ENCODE measurements around the gene PRCC.
A peak's percentile ranks its signal among the peaks of the same experiment; 100 is the strongest.

Gene PRCC, protein sequence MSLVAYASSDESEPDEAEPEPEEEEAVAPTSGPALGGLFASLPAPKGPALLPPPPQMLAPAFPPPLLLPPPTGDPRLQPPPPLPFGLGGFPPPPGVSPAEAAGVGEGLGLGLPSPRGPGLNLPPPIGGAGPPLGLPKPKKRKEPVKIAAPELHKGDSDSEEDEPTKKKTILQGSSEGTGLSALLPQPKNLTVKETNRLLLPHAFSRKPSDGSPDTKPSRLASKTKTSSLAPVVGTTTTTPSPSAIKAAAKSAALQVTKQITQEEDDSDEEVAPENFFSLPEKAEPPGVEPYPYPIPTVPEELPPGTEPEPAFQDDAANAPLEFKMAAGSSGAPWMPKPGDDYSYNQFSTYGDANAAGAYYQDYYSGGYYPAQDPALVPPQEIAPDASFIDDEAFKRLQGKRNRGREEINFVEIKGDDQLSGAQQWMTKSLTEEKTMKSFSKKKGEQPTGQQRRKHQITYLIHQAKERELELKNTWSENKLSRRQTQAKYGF

GRCh38 chr1:156767101-156767878 lies at the start of gene PRCC:
Gene PRCC (plus strand): TSS chr1:156767535. CDS start chr1:156767772, 237 bp downstream.
- peak within 1 kb of the TSS; percentile 96 for H3K4me3 ChIP-seq (ENCODE audit: low read depth, low read length)

DNA sequence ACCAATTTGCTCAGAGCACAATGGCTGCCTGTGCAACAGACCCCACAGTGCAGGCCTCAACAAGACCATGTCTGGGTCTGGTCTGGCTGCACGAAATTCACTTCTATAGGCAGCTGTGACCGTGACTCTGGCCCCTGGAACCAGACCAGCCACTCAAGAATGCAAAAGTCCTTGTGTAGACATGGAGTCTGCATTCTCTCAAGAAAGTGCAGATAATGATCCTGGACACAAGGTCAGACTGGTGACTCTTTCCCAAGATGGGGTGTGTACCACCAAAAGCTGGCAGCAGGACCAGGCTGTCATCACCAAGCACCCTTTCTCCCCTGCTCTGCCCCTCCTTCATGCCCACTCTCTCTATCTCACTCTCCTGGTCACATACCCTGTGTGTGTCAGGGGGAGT lies 46.2 kb upstream of the PRCC start:
- TF ChIP-seq, protein P1, sequence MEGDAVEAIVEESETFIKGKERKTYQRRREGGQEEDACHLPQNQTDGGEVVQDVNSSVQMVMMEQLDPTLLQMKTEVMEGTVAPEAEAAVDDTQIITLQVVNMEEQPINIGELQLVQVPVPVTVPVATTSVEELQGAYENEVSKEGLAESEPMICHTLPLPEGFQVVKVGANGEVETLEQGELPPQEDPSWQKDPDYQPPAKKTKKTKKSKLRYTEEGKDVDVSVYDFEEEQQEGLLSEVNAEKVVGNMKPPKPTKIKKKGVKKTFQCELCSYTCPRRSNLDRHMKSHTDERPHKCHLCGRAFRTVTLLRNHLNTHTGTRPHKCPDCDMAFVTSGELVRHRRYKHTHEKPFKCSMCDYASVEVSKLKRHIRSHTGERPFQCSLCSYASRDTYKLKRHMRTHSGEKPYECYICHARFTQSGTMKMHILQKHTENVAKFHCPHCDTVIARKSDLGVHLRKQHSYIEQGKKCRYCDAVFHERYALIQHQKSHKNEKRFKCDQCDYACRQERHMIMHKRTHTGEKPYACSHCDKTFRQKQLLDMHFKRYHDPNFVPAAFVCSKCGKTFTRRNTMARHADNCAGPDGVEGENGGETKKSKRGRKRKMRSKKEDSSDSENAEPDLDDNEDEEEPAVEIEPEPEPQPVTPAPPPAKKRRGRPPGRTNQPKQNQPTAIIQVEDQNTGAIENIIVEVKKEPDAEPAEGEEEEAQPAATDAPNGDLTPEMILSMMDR (conservative IDR thresholded peaks at IDR 0.05; ENCODE audit: low read depth, low read length) = no peak
- DNase-seq (ENCODE audit: low read depth) = no peak
- H3K4me3 ChIP-seq (ENCODE audit: low read depth, low read length) = no peak overlapping the region

More at GRCh38 chr1:156767101-156767878, at the start of gene PRCC:
- peak; percentile 100 for DNase-seq (ENCODE audit: low read depth)
- TF ChIP-seq, protein P1 (conservative IDR thresholded peaks at IDR 0.05; ENCODE audit: low read depth, low read length) = no peak

DNA sequence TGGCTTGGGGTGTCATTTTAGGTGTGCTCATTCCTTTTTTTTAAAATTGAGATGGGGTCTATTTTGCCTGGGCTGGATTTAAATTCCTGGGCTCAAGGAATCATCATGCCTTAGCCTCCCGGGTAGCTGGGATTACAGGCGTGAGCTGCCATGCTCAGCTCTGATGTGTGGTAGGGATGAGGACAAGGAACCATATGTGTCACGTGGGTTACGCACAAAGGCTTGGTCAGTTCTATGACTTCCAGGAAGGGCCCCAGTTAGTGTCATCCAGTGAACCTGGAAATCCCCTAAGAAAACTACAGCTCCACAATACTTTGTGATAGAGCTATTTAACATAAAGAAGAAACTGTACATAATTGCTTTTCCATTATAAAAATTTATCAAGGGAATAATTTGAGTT lies 45.8 kb upstream of the PRCC start:
- no peak overlapping the region for H3K4me3 ChIP-seq (ENCODE audit: low read depth, low read length)
- no peak for DNase-seq (ENCODE audit: low read depth)
- TF ChIP-seq, protein P1 (conservative IDR thresholded peaks at IDR 0.05; ENCODE audit: low read depth, low read length) = no peak

DNA sequence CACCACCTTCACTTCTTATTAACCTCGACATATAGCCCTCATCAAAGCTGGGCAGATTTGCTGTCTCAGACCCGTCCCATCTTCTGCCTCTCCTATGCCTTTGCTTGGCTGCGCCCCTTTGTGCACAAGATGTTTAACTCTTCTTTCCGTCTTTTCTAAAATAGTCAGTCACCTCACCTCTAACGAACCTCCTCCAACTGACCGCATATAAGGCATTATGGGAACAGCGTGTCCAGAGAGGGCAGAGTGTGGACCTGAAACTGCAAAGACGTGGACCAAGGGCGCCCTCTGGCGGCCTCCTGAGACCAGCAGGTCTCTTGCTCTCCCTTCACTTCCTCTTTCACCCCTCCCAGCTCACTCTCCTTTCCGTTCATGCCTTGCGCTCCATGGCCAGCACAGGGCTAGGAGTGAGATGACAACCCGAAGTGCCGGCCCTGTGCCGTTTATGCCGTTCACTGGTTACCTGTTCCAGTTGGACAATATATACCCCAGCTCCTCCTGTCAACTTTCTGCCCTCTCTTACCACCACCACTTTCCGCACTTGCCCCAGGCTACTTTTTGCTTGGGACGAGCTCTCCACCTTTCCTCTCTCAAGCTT lies 41.6 kb upstream of the PRCC start:
- TF ChIP-seq, protein P1 (conservative IDR thresholded peaks at IDR 0.05; ENCODE audit: low read depth, low read length) = peak; percentile 98
- peak; percentile 95 for DNase-seq (ENCODE audit: low read depth)
- H3K4me3 ChIP-seq (ENCODE audit: low read depth, low read length) = peak overlapping the region; percentile 52

- H3K4me3 ChIP-seq (ENCODE audit: low read depth, low read length) = peak overlapping the region; percentile 37
- peak; percentile 82 for DNase-seq (ENCODE audit: low read depth)
- TF ChIP-seq, protein P1 (conservative IDR thresholded peaks at IDR 0.05; ENCODE audit: low read depth, low read length) = peak; percentile 71
Observed at GRCh38 chr1:156726549-156727226, 40.6 kb upstream of the PRCC start.

DNA sequence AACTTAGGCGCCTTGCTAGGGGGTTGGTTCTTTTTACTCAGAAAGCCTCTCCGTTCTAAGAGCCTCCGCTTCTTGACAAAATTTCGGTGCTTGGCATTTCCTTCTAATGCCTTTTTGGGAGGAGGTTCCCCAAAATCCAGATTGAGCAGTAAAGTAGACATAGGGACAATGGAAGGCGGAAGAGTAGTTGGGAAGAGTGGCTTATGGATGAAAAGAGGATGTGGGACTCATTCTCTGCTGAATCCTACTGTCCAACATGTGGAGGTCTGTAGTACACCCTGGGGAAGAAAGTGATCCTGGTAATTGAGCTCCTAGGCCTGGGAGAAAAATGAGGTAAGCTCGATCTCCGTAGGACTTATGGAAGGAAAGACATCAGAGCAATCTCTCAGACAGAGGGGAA lies 39.8 kb upstream of the PRCC start:
- peak overlapping the region; percentile 94 for H3K4me3 ChIP-seq (ENCODE audit: low read depth, low read length)
- TF ChIP-seq, protein P1 (conservative IDR thresholded peaks at IDR 0.05; ENCODE audit: low read depth, low read length) = no peak
- no peak for DNase-seq (ENCODE audit: low read depth)
